Activated CD4-positive, alpha-beta T cell treated with anti-CD3 and anti-CD28 coated beads, Interleukin-2, amount 50 U/mL, for 16 hours (primary cell): ENCODE results near the gene PDSS2.

ENCODE experiments used
- DNase-seq: peaks from one replicate; pipeline ENCODE4 v3.0.0-alpha.2; 2020

The PDSS2 gene

DNA sequence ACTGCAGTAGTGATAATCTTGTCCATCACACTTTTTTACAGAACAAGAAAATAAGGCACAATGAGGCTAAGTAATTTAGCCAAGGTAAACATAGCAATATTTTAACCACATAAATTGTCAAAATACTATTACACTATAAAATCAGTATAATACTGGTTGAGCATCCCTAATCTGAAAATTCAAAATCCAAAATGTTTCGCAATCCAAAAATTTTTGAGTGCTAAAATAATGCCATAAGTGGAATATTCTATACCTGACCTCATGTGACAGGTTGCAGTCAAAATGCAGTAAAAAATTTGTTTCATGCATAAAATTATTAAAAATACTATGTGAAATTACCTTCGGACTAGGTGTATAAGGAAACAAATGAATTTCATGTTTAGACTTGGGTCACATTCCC is 101.5 kb downstream of the PDSS2 start:
- no peak for DNase-seq

DNA sequence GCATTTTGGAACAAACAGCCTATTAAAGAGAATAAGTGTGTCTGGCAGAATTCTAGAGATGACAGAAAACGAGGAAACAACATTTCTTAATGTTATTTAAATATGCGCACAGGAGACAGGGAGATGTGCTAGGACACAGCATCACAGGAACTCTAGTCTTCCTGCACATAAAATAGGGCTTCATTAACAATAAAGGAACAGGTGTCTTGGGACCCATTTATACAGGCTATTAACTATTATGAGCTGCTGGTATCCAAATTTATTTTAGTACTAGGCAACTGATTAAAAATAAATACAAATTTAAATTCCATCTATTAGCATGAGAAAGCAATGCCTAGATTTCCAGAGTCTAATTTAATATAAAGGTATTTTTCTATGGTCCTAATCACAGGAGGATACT is 102.3 kb downstream of the PDSS2 start:
- no peak for DNase-seq

DNA sequence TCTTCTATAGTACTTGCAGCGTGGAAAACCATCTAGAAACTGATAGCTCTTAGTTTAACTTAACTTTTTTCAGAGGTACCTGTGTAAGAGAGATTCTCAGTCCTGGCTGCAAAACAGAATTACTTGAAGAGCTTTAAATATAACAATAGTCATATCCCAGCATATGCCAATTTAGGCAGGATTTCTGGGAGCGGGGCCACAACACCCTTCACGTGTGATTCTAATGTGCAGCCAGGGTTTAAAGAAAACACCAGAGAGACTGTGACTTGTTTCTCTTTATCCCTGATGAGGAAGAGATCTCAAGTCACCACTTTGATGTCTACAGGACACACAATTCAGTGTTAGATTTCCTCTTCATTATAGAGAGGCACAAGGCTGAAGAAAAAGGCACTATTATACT is 103.7 kb downstream of the PDSS2 start:
- DNase-seq: no peak

DNA sequence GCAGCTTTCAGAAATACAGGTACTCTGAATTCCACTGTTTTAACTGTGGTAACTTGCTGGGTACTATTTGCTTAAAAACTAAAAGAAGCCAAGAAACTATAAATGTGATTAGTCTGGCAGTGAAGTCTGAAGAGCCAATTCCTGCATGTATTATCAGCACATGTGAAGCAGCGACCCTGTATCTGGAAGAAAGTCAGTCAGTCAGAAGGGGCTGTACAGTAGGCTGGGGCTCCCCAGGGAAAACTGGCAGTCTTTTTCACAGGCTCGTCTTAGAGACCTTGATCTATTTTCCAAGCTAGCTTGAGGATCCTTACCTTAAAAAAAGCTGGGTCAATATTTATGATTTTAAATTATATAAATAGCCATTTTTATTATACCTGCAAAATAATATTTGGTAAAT is 104.9 kb downstream of the PDSS2 start:
- DNase-seq: no peak

DNA sequence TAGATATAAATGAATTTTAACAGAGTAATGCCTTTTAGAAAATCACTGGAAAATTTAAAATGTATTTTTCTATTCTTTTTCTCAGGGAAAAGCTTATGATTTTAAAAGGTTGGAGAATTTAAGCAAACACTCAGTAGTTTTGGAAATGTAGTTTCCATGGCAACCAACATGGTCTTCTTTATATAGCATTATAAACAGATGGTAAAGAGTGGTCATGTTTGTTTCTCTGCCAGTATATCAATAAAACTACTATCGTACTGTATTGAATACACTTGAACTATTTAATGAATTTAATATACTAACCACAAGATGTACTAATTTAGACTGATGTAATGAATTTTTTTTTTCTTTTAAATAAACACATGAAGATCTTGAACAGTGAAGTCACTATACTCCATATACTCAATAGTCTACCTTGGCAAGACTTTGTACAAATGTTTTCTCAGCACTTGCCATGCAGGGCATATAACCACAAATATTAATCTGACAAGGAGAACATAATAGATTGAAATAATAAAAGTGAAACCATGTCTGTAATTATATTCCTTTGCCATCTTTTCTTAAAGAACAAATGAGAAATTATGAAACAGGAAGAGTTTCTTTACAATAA is 105.5 kb downstream of the PDSS2 start:
- DNase-seq: no peak

DNA sequence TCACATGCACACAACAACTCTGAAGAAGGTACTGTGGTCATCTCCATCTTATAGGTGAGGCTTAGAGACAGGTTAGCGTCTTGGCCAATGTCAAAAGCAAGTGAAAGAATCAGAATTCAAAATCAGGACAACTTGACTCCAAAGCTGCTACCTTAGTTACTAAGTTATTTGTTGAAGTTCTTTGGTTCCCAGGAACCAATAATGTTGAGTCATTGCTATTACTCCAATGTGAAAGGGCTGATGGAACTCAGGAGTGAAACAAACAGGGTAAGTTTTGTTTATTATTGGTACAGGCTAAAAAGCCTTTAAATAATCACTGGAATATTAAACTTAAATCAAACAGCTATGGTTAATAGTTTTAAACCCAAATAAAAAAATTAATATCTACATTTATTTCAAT is 111.1 kb downstream of the PDSS2 start:
- DNase-seq: no peak

DNA sequence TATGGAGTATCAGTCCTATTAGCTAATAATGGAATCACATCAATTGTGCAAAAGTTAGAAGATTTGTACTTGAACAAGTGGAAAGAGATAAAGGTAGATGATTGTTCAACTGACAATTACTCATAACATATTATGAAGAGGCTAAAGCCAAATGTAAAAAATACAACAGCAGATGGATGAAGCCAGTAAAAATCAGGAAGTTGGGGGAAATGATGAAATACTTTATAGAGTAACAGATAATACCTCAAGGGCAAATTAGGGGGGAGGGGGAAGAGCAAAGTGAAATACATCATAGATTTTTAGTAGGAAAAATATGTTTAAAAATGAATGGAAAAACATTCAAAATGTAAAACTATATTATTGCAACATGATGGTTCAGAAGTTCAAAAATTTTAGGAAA is 114.0 kb downstream of the PDSS2 start:
- DNase-seq: no peak

DNA sequence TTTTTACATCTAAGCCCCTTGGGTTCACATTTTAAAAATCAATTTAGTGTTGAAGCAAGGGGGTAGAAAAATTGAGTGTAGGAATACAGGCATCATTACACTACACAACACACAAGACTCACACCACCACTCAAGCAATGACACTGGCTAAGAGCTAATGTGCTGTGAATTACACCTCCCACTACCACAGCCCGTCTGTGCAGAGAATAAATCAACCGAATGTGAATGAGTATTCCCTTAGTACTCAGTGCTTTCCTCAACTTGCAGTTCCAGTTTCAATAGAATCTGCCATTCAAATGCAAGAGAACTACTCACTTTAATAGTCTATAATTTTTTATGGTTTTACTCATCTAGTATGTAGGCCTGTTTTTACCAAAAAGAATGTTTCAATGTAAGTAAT is 114.4 kb downstream of the PDSS2 start:
- DNase-seq: no peak

DNA sequence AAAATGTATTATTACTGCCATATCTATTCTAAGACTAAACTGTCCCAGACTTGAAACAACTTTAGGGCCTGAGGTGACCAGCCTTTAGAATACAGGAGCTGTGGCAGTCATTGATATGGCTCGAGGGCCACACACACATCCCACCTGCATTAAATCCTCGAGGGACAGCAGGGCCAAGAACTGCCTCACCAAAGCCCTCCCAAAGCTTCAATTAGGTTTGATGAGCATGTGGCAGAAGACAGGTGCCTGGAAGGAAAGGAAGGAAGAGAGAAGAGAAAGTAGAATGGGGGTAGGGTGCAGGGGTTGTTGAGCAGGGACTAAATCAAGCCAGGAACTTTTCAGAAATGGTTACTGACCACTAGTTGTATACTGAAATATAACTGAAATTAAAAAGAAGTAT is 115.0 kb downstream of the PDSS2 start:
- DNase-seq: no peak

DNA sequence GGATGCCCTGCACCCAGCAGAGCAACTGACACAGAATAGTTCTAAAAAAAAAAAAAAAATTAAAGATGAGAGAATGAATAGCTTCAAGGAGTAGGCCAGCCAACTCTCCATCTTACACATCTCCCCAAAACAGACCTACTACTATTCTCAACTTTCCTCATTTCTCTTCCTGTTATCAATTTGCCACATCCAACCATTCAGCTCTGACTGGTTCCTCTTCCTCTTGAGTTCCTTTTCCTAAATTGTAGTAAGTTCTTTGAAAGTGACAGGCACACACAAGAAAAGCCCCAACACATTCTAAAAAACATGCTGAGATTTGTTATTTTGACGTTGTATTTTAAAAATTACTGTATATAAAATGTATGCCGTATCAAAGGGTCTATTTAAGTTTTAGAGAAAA is 117.2 kb downstream of the PDSS2 start:
- no peak for DNase-seq

DNA sequence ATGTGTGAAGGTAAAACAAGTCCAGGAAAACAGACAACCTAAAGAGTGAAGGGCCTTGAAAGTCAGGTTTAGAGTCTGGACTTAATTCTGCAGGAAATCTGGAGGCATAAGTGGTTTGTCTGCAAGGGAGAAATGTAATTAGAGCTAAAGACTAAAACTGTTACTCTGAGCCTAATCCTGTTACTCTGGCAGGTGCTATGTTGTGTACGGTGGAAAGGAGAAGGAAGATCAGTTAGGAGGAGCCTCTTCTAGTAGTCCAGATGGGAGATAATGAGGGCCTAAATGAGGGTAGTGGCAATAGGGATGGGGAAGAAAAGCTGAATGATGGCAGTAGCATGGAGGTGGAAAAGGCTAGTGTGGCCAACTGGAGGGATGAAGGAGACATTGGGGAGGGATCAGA is 118.5 kb downstream of the PDSS2 start:
- DNase-seq: no peak

DNA sequence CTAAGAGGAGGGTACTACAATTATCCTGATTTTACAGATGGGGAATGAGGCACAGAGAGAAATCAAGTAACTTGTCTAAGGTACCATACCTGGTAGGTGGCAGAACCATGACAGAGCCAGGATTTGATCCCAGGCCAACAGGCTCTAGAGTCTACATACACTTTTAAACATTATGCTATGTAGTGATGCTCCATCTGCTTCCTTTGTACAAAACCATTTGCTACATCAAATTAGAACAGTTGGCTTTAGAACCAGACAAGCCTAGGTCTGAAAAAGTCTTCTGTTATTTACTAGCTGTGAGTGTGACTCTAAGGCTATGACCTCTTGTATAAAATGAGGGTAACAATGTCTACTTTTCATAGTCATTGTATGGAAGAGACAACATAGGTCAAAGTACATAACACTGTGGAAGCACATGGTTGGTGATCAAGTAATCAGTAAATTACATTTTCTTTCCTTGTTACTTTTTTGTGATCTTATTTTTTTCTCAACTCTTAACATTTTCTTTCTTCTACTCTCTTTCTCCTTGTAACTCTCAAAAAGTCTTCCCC is 122.1 kb downstream of the PDSS2 start:
- no peak for DNase-seq

DNA sequence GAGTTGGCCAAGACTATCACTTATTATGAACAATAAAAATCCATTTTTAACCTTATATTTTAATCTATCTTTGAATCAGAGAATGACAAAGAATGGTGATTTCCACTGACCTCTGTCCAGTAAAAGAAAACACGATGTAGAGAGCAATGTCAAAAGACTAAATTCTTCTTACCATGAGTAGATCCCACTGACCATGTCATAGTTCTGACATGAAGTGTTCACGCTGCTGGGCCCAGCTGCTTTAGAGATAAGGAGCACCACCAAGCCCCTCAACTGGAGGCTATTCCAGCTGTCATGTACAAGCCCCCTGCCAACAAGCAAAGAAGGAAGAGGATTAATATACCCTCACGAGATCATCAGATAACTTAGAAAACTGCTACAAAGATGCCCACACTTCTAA is 125.3 kb downstream of the PDSS2 start:
- no peak for DNase-seq

DNA sequence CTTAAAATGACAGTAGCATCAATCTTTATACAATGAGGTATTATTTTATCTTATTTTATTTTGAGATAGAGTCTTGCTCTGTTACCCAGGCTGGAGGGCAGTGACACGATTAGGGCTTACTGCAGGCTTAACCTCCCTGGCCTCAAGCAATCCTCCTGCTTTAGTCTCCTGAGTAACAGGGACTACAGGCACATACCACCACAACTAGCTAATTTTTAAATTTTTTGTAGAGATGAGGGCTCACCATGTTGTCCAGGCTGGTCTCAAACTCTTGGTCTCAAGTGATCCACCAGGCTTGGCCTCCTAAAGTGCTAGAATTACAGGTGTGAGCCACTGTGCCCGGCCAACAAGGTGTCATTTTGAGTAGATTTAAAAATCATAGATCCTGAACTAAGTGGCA is 125.9 kb downstream of the PDSS2 start:
- DNase-seq: no peak

DNA sequence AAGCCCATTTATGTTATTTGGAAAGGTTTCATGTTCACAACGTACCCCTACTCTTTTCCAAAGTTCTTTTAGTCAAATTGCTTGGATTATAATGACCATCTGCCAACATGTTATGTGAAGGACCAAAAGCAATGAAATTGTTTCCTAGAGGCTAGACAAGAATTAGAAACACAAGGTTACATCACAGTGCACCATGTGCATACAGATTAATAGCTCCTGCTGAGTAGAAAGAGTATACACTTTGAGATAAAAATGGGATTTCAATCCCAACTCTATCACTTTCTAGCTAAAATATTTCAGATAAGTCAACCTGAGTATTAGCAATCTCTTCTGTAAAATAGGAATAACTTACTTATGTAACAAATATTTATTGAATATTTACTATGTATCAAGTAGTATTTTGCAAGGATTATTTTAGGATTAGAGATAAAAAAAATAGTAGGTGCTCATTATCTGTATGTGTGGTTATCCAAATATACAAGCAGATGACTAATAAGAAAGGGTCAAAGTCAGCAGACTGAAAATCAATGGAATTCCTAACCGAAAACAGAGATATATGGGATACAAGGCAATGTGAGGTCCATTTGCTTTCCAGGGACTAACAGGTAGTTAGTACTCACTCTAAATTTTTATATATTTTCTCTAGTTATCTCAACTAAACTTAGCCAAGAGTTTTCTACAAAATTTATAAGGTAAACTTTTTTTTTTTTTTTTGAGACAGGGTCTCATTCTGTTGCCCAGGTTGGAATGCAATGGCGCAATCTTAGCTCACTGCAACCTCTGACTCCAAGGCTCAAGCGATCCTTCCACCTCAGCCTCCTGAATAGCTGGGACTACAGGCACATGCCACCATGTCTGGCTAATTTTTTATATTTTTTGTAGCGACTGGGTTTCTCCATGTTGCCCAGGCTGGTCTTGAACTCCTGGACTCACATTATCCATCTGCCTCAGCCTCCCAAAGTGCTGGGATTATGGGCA is 127.7 kb downstream of the PDSS2 start:
- DNase-seq: no peak

DNA sequence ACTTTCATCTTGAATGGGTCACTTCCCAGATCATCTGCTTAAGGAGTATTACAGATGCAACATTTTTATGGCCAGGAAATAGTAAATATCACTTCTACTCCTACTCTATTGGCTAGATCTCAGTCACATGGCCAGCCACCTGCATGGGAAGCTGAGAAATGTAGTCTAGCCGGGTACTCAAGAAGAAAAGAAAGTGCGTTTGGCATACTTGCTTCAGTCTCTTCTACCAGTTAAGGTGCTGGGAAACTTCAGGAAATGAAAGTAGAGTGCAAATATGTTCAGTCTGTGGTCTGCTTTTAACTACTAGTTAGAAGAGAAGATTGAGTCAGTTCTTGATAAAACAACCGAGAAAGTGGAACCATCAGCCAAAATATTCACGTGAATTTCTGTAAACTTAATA is 129.2 kb downstream of the PDSS2 start:
- DNase-seq: peak; percentile 69

DNA sequence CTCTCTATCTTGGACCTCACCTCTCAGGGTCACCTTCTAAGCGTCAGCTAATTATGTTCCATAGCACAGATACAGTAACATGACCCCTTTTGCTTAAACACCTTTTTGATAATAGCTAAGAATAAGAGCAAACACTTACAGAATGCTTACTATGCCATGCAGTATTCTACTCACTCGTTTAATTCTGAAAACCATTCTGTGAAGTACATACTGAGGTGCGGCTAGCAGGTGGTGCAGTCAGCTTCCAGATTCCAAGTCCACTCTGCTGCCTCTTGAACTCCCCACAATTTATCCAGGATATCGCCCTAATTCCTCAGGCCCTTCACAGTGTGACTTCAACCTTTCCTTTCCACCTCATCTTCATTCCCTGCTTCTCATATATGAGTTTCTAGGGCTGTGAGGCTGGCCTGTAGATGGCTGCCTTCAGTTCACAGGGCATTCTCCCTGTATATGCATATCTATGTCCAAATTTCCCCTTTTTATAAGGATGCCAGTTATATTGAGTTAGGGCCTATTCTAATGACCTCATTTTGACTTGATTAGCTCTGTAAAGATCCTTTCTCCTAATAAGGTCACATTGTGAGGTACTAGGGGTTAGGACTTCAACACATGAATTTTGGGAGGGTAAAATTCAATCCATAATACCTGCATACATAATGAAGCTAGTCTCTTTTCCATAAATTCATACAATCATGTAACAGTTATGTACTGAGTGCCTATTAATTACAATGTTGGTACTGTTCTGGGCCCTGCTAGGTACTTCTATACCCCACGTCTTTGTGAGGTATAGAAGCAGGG is 130.1 kb downstream of the PDSS2 start:
- no peak for DNase-seq

DNA sequence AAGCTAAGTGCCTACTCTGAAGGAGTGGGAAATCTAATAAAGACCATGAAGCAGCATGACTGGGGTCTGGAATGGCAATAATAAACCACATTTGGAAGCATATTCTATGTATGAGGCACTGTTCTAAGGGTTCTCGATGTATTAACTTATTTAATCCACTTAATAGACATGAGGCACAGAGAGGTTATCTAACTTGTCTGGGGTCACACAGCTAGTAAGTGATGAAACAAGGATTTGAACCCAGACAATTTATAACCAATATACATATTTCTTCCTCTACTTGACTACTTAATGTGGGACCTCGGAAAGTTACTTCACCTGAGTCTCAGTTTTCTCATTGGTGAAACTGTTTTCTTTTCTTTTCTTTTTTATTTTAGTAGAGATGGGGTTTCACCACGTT is 131.3 kb downstream of the PDSS2 start:
- DNase-seq: no peak

DNA sequence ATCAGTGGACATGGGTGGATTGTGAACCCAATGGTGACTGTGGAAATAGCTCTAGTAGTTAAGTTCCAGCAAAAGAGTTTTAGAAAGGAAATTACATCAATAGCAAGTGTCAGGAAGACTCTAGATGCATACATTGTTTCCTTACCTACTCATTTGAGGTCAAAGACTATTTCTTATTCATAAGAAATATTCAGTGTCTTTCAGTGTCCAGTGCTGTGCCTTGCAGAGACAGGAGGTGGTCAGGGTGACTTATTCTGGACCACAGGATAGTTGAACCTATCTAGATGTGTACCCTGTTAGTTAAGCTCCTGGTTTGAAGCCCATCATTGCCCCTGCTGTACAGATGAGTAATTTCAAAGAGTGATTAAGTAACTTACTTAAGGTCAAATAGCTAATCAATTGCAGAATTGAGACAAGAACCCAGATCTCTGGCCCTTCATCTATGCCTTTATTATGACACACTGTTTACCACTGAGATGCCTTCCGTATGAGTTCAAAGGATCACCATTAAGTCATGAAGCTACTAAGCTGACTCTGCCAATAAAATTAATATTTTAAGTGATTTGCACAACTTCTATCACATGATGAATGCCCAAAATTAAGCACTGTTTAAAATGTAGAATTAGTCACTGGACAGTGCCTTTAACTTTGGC is 136.1 kb downstream of the PDSS2 start:
- DNase-seq: no peak

DNA sequence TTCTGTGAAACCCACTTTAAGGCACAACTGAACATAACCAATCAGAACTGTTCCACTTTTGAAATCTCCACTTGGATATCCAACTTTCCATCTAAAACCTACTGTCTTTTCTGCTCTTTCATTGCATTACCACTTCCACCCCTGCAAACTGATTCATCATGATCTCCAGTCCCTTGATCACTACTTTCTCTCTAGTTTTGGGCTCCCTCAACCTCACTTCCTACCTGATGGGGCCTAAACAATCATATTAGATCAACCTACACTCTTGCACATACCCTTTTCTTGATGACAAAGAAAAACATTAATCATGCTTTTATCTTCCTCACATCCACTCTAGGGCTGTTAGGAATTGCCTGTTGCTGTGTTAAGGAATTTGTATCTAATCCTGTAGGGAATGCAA is 137.6 kb downstream of the PDSS2 start:
- DNase-seq: no peak

DNA sequence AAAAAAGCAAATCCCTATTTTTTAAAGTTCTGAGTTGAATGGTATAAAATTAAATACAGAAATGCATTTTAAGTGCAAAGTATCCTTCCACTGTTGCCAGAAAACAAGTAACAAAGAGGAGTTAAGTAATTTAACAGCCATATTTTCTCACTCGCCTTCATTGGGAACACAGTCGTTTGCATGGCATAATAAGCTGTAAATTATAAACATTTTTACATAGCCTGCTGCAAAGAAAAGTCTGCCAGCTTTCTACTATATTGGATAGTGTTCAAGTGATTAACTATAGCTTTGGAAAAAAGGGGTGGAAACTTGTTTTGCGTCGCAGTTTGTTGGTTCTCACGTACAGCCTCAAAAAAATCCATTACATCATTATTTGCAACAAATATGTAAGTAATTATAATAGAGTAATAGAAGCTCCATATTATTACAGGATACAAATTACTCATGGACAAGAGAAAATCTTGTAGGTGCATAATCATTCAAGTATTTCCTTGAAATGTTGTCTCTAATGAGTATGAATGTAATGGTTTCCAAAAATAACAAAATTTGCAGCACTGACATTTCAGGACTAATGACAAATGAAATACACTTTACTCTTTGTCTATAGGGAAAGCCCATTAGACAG is 139.3 kb downstream of the PDSS2 start:
- DNase-seq: no peak

DNA sequence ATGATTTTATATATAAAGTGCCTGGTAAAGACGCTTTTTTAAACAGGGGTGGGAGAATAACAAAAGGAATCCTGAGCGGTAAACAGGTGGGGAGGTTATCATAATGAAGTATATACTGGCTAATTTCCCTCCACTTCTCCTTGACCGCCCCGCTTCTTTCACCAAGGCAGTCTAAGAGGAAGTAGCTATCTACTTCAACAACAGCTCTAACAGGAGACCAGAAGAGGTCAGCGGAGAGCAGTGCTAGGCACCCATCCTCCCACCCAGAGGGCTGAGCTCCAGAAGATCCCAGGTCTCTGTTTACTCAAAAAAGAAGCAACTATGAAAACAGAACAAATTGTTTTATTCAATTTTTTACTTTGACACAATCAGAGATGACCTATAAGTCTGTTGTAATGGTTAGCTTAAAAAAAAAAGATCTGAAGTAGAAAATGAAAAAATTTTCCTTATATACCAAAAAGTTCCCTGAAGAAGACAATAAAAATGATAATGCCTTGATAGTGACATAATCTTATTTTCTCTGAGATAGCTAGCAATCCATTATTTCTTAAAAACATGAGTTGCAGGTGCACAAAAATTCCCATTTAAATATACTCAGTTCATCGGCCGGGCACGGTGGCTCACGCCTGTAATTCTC is 141.1 kb downstream of the PDSS2 start:
- DNase-seq: peak; percentile 44
